HG02852 (cell line): ENCODE measurements around the gene TSC22D3.
A peak's percentile ranks its signal among the peaks of the same experiment; 100 is the strongest.

Experiments
- ATAC-seq: cut with Tn5 transposase; IDR thresholded peaks from one replicate; pipeline ENCODE4 v1.9.1; 2021; ENCODE audit warnings: mild to moderate bottlenecking, moderate library complexity; ENCODE audit not compliant: unreplicated experiment

Gene TSC22D3

DNA sequence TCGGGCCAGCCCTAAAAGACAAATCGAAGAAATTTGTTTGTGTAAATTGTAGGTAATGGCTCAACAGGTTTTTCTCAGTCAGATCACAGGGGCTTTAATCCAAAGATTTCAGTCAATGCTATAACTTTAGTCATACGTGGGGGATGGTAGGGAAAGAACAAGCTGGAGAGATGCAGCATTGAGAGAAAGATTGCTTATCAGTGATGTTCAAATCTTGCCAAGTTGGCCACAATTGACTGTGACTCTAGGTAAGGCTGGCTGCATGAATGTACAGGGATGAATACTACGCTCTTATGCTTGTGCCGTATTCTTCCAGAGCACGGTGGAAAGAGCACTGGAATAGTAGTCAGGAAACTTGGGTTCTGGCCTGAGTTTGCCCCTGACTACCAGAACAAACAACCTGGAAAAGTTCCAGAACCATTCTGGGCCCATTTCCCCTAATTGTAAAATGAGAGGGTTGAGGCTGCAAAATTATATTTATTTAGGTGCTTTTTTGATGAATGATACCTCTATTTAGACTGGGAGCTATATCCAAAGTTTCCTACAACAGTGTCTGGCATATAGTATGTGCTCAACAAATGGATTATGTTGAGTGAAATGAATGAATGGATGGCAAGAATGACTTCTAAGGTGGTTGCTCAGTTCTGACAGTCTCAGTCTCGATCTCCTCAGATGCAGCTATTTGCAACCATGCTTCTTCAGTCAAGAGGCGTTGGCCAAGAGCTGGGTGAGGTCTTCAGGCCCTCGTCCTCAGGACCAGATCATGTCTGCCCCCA, 44.4 kb downstream of the TSC22D3 start:
- ATAC-seq: no peak

DNA sequence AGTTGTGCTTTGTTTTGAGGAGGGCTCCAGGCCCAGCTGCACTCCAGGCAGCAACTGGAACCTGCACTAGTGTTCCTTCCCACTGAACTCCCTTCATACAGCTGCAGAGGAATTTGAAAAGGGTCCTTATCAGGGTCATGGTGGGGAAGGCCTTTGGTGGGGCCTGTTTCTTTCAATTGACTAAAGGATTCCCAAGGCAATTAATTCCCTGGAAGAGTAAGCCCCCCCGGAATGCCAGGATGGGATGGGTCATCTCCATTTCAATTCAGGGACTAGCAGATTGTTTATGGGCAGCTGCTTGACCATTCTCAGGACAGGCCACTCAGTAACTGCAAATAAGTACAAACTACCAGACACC, 45.3 kb downstream of the TSC22D3 start:
- ATAC-seq: no peak

- ATAC-seq: peak; percentile 92
Measured at GRCh38 chrX:107729558-107730297, 45.9 kb downstream of the TSC22D3 start.

DNA sequence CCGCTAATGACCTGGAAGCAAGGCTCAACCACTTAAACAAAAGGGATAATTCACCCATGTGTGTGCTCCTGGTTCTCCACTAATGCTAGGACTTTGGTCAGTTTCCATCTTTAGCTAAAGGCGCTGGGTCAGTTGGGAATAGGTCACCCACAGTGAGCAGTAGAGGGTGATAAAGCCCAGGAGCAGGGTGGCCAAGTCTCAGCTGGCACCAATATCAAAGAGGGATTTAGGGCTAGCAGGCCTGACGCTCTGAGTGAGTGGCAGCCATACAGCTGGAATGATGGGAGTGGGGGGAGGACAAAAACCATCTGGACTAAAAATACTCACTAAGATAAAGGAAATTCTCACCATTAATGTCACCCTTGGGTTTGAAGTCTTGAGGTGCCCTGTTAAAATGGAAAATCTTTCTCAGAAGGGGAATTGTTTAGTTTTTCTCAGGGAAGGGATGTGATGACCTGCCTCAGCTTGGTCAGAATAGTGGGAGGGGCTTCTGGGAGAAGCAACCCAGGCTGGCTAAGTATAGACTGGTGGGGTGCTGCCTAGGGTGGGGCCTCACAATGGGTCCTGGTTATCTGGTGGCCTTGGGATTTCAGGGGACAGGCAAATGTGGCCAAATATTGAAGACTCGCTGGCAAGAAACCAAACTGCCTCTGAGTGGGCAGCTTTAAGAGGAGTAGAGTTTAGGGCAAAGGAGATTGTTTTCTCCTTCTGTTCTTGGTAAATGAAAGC, 47.1 kb downstream of the TSC22D3 start:
- ATAC-seq: no peak

- ATAC-seq: no peak
Measured at GRCh38 chrX:107726816-107727534, 48.6 kb downstream of the TSC22D3 start.

DNA sequence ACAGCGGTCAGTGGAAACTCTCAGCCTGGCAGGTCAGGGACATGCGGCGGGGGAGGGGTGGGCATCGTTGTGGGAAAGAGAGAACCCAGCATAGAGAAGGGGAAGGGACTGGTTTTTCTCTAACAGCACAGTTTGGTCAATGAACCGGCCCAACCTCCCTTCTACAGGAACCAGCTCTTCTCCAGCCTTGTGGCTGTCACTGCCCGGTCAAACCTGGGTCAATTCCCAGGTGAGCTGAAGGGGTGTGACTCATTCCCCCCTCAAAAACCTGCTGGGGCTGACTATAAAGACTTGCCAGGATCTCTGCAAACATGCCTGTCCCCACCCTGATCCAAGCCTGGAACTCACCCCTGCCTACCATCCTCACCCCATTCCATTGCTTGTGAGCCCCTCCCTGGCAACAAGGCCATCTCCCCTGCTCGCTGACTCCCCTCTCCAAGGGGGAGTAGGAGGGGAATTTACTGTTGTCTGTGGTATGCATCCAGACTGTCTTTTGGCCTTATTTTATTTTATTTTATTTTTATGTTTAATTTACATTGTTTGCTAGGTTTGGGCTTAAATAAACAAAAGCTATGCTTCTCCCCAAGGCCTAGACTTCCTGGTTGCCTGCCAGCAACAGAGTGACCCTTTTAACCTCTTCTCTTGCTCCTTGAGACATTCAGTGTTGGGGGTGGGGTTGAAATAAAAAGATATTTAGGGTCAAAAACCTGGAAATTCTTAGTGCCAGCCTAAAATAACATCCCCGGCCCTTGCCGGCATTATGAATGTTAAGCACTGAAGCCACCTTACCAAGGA, 49.6 kb downstream of the TSC22D3 start:
- no peak for ATAC-seq

GRCh38 chrX:107724653-107725052, 50.9 kb downstream of the TSC22D3 start:
- ATAC-seq: no peak

- ATAC-seq: no peak
Measured at GRCh38 chrX:107723511-107723910, 52.1 kb downstream of the TSC22D3 start.

DNA sequence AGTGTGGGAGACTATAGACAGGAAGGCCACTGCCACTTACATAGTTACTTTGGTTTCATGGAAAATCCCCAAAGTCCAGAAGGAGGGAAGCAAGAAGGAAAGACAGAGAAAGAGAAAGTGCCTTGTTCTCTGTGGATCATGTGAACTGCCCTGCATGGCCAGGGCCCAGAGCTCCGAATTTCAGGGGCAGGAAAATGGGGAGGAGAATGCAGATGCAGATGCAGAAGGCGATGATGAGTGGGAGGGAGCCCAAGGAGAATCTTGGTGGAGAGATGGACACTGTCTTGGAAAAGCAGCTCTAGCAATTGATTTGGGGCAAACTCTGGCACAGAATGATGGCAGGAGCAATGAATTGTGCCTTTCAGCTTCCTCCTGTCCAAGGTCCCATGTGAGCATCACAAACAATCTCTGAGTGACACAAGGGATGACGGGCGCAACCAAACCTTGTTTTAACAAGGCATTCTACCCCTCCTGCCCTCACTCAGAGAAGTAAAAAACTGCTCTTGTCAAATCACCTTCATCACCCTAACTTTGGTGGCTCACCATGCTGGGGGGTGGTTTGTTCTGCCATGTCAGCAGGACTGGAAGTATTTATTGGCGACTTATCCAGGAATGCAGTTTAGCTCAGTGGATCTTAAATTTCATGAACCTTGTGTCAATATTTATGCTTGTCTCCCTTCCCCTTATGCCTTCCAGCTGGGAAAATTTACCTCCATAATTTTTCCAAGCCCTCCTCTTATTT, 53.5 kb downstream of the TSC22D3 start:
- ATAC-seq: no peak

GRCh38 chrX:107721318-107721717, 54.3 kb downstream of the TSC22D3 start:
- peak; percentile 51 for ATAC-seq

GRCh38 chrX:107718156-107718621, 57.4 kb downstream of the TSC22D3 start:
- no peak for ATAC-seq

GRCh38 chrX:107716816-107717700, 58.5 kb downstream of the TSC22D3 start:
- ATAC-seq: peak; percentile 78

DNA sequence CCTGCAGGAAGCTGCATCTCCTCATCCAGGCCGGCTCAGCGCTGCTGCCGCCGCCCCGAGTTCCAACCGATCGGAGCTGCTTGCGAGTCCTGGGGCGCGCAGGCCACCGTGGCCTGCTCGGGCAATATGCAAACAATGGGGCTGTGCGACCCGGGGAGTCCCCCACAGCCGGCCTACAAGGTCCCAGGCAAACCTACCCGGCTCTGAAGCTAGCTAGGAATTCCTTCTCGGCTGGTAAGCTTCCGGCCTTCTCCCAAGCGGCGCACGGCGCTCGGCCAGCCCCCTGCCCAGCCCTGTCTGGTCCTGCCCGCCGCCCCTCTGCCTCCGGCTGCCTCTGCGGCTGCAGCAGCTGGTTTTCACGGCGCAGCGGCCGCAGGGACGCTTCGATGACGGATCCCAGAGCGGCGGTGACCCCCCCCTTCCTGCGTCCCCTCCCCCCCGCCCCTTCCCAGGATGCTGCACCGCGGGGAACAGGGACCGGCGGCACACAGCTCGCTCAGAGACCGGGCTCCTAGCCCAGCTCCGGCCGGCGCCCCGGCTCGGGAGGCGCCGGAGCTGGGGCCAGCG, 59.4 kb downstream of the TSC22D3 start:
- ATAC-seq: peak; percentile 27

DNA sequence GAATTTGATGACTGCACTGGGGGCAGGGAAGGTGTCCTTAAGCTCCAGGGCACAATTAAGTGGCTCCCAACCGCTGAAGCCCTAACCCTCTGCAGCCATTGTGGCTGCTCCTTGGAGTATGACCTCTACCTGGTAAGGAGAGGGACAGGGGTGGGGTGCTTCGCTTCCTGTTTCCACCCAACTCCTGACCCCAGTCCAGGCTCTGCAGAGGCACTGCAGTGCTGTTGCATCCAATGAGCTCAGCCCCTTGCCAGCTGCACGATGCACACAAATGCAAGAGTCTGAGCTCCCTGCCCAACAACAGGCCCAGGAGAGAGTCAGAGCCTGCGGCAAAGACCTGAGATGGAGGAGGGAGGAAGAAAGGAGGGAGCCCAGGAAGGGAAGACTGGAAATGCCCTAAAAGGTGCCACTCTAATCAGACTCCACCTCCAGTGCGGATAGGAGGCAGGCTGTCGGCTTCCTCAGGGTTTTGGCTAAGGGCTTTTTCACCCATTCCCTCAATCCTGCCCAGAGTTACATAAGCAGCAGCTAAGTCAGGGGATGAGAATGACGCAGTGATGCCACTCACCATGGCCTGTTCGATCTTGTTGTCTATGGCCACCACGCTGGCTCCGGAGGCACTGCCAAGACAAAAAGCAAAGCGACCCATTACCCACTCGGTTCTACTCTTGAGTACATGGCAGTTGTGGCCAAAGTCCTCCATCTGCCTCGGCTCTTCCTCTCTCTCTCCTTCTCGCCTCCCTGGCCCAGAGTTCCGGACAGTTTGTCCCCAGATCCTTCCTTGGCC, 60.1 kb downstream of the TSC22D3 start:
- no peak for ATAC-seq

DNA sequence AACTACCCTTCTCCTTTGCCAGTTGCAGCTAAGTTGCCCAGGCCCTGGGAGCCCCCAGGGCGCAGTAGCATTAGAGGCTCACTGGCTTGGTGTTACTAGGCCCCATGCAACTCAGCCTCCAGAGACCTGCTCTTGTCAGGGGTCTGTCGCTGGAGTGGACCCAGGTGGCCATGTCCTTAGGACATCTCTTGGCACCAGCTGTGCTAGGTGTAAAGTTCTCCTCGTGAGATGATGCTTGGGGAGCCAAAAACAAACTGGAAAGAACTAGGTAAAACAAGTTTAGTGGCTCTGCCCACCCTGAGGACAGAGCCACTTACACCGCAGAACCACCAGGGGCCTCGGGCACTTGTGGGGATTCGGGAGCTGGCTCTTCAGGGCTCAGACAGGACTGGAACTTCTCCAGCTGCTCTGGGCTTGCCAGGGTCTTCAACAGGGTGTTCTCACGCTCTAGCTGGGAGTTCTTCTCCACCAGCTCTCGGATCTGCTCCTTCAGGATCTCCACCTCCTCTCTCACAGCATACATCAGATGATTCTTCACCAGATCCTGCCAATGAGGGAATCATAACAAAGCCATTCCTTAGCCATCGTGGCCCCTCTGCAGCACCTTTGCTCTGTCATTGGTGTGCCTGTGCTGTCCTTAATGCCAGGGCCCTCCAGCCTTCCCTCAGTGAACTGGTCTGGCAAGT, 61.2 kb downstream of the TSC22D3 start:
- no peak for ATAC-seq

DNA sequence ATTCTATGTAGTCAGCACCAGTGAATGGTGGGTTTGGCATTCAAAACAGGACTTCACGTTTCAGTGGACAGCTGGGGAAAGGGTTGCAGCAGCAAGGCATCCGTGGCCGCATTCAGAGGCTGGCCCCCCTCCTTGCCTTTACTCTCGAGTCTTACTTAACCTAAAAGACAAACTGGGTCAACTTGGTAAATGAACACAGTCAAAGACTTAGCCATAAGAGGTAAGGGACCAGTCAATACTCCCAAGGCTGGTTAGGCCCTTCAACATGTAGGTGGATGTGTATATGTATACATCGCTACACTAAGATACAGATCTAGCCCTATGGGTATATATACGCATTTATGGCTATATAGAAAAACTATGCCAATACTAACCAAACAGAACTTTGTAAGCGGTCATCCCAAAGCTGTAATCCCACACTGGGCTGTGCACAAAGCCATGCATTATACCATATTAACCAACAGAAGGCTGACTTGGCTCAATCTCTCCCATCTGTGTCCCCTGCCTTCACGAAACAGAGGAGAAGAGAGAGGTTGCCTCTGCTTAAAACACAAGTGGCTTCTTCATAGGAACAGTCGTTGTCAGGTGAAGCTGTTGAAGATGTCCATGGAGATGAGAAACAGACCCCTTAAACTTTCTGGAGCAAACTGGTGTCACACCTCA, 61.9 kb downstream of the TSC22D3 start:
- ATAC-seq: no peak
